GM06990 (cell line): ENCODE data around the gene USP25.

ENCODE experiments used
- DNase-seq: peaks from one replicate; pipeline ENCODE4 v3.0.0-alpha.2; 2011; ENCODE audit not compliant: insufficient read length; ENCODE audit errors: extremely low read depth
- H3K27me3 ChIP-seq: replicated peaks from 2 replicates; pipeline ENCODE4 v1.6.0; 2011; ENCODE audit warnings: low read length; ENCODE audit not compliant: control insufficient read depth, insufficient read depth
- H3K36me3 ChIP-seq: 2 replicates; pipeline ENCODE4 v1.5.1; 2011; ENCODE audit warnings: low read length; ENCODE audit not compliant: control insufficient read depth, insufficient read depth
- H3K4me3 ChIP-seq: replicated peaks from 2 replicates; pipeline ENCODE4 v1.5.1; 2011; ENCODE audit warnings: low read depth, mild to moderate bottlenecking, control low read depth, low read length
- CTCF ChIP-seq: IDR thresholded peaks from 2 replicates; pipeline ENCODE4 v1.5.1; 2011; ENCODE audit warnings: low read length, control low read depth, mild to moderate bottlenecking, inconsistent platforms; ENCODE audit not compliant: insufficient read depth, poor library complexity, severe bottlenecking

The USP25 gene

GRCh38 chr21:15841856-15842564, 112.2 kb downstream of the USP25 start:
- TF ChIP-seq CTCF, result no peak
- H3K36me3 ChIP-seq, result no peaks in the 10 kb centered on the region; the same call in 1 of the 2 replicates
- H3K4me3 ChIP-seq, result no peak overlapping the region
- no peak for DNase-seq
- H3K27me3 ChIP-seq, result no peaks in the 10 kb centered on the region

- Histone ChIP-seq H3K36me3 (no peaks in the 10 kb centered on the region; the same call in 1 of the 2 replicates), H3K27me3 (no peaks in the 10 kb centered on the region), H3K4me3 (no peak overlapping the region)
- DNase-seq, result no peak
- TF ChIP-seq CTCF, result no peak
These were observed 112.7 kb downstream of the USP25 start for GRCh38 chr21:15842565-15842880.

GRCh38 chr21:15843766-15844165, 114.0 kb downstream of the USP25 start:
- Histone ChIP-seq H3K4me3 (no peak overlapping the region), H3K27me3 (no peaks in the 10 kb centered on the region), H3K36me3 (no peaks in the 10 kb centered on the region; the same call in 1 of the 2 replicates)
- DNase-seq, result no peak
- TF ChIP-seq CTCF, result no peak

DNA sequence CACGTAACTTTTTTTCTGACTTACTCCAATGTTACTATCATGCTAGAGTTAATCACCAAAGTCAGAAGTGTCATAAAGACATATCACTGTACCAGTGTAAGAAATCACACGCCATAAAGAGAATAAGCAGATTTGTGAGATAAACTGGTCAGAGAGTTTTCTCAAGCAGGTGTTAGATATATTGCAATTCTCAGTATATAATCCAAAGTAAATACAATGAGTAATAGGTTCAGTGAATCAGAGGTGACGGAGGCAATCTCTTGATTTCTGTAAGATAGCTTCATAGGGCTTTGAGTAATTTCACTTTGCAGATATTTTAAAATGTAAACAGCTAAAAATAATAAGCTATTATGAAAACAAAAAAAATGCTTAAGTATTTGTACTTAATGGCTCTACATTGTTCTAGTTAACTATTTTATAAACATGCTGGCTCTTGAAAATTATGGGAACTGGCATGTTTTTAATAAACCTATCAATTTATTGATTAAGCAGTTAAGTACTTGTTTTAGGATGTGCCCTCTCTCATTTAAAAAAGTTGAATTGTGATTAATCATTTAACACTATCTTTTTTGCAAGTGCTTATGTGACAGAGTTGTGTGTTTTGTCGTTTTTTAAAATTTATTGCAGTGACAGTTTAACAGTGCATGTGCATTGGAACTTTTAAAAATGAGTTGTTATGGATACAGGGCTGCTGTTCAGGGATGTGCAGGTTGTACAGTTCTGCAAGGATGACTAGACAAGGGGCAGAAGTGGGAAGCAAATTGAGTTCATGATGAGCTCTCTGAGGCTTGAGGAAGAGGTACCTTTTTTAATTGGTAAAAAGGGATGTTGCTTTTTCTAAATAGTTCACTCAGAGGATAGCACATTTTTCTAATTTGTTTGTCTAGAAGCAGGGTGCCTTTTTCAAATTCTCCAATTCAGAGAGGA, 119.1 kb downstream of the USP25 start:
- H3K36me3 ChIP-seq, result no peaks in the 10 kb centered on the region
- TF ChIP-seq CTCF, result no peak
- no peaks in the 10 kb centered on the region for H3K27me3 ChIP-seq
- DNase-seq, result no peak
- H3K4me3 ChIP-seq, result no peak overlapping the region

DNA sequence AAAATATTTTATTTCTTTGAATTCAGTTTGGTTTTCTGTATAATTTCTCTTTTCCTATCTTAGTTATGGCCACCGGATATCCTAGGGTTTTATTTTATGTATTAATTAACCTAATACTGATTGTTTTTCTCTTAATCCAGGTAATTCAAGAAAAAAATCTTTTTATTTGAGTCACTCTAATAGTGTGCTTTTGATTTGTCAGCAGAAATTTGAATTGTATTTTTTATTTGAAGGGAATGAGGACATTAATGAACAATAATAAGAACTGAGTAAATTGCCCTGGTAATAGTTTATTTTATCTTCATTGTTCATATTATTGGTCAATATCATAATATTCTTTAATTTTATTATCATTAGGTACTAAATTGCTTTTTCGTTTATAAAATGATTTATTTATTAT, 120.1 kb downstream of the USP25 start:
- no peak for TF ChIP-seq CTCF
- Histone ChIP-seq H3K36me3 (no peaks in the 10 kb centered on the region), H3K4me3 (no peak overlapping the region), H3K27me3 (no peaks in the 10 kb centered on the region)
- no peak for DNase-seq
